Left lobe of liver (tissue), 2 donors: Measurements from ENCODE around the gene OSBPL6. TPM values are rescaled to one million over a fixed set of nuclear protein-coding genes. Genes with fewer than 3 reads are reported as not detected.
A peak's percentile ranks its signal among the peaks of the same experiment; 100 is the strongest.

Source experiments
- ATAC-seq: fragments of 200-7000 bp; cut with Tn5 transposase; one replicate; pipeline ENCODE4 v1.9.1; 2020; ENCODE audit warnings: mild to moderate bottlenecking, moderate library complexity
- DNase-seq: peaks from one replicate; pipeline ENCODE4 v3.0.0-alpha.2; 2020; ENCODE audit warnings: low spot score
- total RNA-seq: library from RNA; stranded (reverse); gene quantifications from one replicate; pipeline ENCODE4 v1.2.1, GENCODE V29; 2021
- donor health status: DM: no; HTN: no; CAD: no; lungs with moderate emphysema.
- donor health status: DM: no; HTN: yes; CAD: no.

OSBPL6 gene
- total RNA-seq, 1 donor from 2014 or later = 1.8 TPM

GRCh38 chr2:178269438-178270224 lies 75.3 kb downstream of the OSBPL6 start:
- ATAC-seq = no peak
- DNase-seq = no peak

DNA sequence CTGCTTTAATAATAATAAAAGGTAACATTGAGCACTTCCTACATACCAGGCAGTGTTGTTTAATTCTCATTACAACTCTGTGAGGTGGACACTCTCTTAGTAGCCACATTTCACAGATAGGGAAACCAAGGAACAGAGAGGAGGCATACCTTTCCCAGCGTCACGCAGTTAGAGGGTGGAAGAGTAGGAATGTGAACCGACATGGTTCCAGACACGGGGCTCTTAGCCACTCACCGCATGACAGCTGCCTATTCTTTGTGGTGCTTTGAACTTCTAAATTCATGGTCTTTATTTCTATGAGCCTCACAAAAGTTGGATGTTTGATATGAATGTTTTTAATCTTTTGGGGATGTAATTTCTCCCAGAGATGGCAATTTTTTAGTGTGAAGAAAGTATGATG lies 76.0 kb downstream of the OSBPL6 start:
- DNase-seq = no peak
- ATAC-seq = no peak

DNA sequence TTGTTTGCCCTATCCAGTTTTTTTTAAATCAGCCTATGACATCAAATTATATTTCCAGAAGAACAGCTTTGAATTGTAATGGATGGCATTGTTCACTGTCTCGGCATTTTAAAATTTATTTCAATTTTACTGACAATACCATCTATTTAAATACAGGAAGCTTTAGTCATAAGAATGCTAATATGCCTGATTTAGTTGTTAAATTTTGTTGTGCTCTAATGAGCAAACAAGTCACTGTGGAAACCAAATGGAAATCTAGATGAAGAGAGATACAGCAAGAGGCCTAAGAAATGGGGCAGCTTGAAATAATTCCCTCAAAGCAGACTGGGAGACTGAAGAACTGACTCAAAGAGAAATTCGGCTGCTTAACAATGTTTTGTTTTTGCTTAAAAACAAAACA lies 76.8 kb downstream of the OSBPL6 start:
- ATAC-seq = no peak
- no peak for DNase-seq

- DNase-seq (peak; percentile 90), ATAC-seq (peak; percentile 97)
These were observed 77.5 kb downstream of the OSBPL6 start for GRCh38 chr2:178271629-178272333.

- no peak for ATAC-seq
- no peak for DNase-seq
These were observed 79.6 kb downstream of the OSBPL6 start for GRCh38 chr2:178273787-178274360.

GRCh38 chr2:178275600-178275999 lies 81.3 kb downstream of the OSBPL6 start:
- no peak for ATAC-seq
- DNase-seq = no peak

- peak; percentile 88 for ATAC-seq
- DNase-seq = peak; percentile 72
These were observed 83.5 kb downstream of the OSBPL6 start for GRCh38 chr2:178277741-178278197.

DNA sequence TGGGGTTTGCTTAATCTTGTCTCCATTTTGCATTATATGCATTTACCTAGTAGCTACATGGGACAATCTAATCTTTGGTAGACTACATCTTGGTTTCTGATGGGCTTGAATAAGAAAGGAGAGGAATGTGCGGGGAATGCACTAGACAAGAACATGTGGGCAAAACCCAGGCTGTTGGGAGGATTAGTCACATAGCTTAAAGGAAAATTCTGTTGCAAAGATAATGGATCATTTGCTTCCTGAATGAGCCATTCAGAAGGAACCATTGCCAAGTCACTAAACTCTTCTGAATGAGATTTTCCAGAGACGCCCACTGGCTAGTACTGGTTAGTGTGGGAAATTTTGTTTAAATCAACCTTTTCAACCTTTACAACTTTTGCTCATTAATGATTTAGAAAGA lies 84.8 kb downstream of the OSBPL6 start:
- DNase-seq (no peak), ATAC-seq (no peak)

- DNase-seq (no peak), ATAC-seq (peak; percentile 42)
These were observed 85.3 kb downstream of the OSBPL6 start for GRCh38 chr2:178279636-178280035.

GRCh38 chr2:178280244-178280852 lies 86.0 kb downstream of the OSBPL6 start:
- DNase-seq (no peak), ATAC-seq (no peak)

DNA sequence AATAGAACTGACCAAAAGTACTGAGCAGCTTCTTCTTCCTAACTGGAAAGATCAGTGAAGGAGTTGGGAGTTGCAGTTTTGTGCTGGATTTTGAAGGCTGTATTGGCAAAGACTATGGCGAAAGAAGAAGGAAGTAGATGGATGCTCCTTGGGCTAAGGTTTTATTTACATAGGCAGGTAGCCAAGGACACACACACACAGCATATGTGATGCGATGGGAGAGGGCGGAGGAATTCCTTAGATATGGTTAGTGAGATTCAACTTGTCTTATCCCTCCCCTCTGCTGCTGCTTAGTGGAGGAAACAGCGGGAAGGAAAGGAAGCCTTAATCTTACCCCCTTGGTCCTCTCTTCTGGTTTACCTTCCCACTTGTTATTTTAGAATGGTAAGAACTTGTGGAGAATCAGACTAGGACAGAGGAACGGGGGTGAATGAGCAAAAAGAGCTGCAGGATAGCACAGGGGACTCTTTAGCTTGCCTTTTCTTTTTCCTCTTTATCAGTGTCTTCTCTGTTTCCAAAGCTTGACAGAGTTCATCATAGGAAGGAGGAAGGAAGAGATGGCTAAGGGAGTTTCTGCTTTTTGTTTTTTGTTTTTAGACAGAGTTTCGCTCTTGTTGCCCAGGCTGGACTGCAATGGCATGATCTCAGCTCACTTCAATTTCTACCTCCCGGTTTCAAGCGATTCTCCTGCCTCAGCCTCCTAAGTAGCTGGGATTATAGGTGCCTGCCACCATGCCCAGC lies 87.9 kb downstream of the OSBPL6 start:
- no peak for ATAC-seq
- DNase-seq = no peak

DNA sequence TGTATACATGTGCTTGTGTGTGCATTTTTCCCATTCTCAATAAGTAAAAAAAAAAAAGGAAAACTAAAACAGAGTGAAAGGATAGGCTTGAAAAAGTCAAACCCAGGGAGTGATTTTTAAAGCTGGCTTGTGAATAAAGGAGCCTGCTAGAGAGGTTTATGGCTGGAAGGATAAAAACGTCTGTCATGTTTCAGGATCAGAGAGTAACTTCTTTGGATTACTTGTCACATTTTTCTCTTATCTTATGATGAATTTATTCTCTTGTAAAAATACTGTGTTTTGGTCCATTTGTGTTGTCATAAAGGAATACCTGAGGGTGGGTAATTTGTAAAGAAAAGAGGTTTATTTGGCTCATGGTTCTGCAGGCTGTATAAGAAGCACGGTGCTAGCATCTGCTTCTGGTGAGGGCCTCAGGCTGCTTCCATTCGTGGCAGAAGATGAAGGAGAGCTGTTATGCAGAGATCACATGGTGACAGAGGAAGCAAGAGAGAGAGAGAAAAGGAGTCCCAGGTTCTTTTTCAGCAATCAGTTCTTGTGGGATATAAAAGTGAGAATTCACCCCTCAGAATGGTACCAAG lies 89.1 kb downstream of the OSBPL6 start:
- DNase-seq = no peak
- ATAC-seq = no peak

- DNase-seq (no peak), ATAC-seq (no peak)
These were observed 90.4 kb downstream of the OSBPL6 start for GRCh38 chr2:178284613-178285286.

DNA sequence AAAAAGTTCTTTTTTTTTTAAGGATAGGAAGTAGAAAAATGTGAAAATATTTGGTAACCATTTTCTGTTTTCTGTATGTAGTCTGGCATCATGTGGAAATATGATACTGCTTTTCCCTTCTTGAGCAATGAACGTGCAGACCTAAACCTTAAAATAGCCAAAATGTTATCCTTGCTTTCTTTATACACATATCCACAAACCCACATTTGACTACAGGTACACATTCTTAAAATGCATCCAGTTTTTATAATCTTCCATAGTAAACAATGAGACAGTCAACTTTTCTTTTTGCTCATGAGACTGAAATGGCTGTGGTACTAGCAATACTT lies 90.9 kb downstream of the OSBPL6 start:
- DNase-seq (no peak), ATAC-seq (no peak)

- ATAC-seq (no peak), DNase-seq (no peak)
These were observed 92.3 kb downstream of the OSBPL6 start for GRCh38 chr2:178286636-178287035.

- DNase-seq = no peak
- ATAC-seq = no peak
These were observed 93.5 kb downstream of the OSBPL6 start for GRCh38 chr2:178287652-178288344.

DNA sequence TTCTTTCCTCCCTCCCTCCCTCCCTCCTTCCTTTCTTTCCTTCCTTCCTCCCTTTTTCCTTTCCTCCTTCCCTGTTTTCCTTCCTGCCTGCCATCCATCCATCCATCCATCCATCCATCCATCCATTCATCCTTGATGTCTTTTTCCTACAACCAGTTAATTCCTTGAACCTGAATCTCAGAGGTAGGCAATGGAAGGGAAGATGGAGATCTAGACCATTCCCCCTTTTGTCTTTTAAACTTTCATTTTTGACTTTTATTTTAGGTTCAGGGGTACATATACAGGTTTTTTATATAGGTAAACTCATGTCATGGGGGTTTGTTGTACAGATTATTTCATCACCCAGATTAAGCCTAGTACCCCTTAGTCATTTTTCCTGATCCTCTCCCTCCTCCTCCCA lies 97.4 kb downstream of the OSBPL6 start:
- no peak for DNase-seq

GRCh38 chr2:178292586-178292985 lies 98.3 kb downstream of the OSBPL6 start:
- ATAC-seq (no peak), DNase-seq (no peak)

More for the DNA sequence above, 97.4 kb downstream of the OSBPL6 start:
- no peak for ATAC-seq

- ATAC-seq = peak; percentile 83
- no peak for DNase-seq
These were observed 100.8 kb downstream of the OSBPL6 start for GRCh38 chr2:178295115-178295514.
